ENCODE data around the gene B3GALT5. TPM values are rescaled to one million over a fixed set of nuclear protein-coding genes. Genes with fewer than 3 reads are reported as not detected.

The B3GALT5 gene
- total RNA-seq, 1 donor from 2014 or later = not detected

DNA sequence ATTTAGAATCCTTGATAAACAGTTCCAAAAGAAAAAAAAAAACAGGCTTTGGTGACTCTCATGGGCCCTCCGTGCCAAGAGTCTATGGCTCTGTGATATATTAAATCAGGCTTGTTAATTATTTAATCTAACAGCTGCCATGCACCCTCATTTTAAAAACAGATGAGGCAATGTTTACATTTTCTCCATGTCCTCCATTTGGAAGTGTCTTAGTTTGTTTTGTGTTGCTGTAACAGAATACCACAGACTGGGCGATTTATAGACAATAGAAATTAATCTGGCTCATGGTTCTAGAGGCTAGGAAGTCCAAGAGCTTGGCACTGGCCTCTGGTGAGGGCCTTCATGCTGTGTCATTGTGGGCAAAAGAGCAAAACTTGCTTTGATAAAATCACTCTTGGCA, 58.0 kb downstream of the B3GALT5 start:
- no peaks in the 10 kb centered on the region for H3K4me1 Mint-ChIP-seq (ENCODE audit: low read depth)
- TF ChIP-seq, protein P1, sequence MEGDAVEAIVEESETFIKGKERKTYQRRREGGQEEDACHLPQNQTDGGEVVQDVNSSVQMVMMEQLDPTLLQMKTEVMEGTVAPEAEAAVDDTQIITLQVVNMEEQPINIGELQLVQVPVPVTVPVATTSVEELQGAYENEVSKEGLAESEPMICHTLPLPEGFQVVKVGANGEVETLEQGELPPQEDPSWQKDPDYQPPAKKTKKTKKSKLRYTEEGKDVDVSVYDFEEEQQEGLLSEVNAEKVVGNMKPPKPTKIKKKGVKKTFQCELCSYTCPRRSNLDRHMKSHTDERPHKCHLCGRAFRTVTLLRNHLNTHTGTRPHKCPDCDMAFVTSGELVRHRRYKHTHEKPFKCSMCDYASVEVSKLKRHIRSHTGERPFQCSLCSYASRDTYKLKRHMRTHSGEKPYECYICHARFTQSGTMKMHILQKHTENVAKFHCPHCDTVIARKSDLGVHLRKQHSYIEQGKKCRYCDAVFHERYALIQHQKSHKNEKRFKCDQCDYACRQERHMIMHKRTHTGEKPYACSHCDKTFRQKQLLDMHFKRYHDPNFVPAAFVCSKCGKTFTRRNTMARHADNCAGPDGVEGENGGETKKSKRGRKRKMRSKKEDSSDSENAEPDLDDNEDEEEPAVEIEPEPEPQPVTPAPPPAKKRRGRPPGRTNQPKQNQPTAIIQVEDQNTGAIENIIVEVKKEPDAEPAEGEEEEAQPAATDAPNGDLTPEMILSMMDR (IDR thresholded peaks at IDR 0.05) = no peak
- no peaks in the 10 kb centered on the region for H3K36me3 Mint-ChIP-seq (ENCODE audit: low read depth)
- no peak overlapping the region for H3K4me3 Mint-ChIP-seq (ENCODE audit: unreplicated experiment)
- DNase-seq (ENCODE audit: low spot score) = no peak
- no peaks in the 10 kb centered on the region for H3K27me3 Mint-ChIP-seq (ENCODE audit: low read depth)
- H3K9me3 Mint-ChIP-seq (ENCODE audit: low read depth) = no peaks in the 10 kb centered on the region
- no peak overlapping the region for H3K27ac Mint-ChIP-seq (ENCODE audit: unreplicated experiment)

DNA sequence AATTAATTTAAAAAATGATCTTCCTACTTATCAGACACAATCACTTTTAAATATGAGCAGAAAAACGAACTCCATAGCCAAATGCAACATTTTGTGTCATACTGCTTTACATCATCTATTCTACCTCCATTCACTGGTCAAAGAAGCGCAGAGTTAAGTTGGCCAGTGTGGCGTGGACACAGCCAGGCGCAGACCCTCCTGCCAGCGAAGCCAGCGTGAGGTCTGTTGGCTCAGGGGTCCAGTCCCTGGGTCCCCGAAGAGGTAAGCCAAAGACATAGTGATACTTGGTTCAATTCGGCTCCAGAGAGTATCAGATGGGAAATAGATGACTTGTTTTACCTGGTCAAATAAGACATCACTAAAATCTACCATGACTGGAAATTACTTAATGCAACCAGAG, 59.2 kb downstream of the B3GALT5 start:
- Mint-ChIP-seq H3K9me3 (ENCODE audit: low read depth) (no peaks in the 10 kb centered on the region), H3K36me3 (ENCODE audit: low read depth) (no peaks in the 10 kb centered on the region), H3K4me1 (ENCODE audit: low read depth) (no peaks in the 10 kb centered on the region), H3K4me3 (ENCODE audit: unreplicated experiment) (no peak overlapping the region), H3K27me3 (ENCODE audit: low read depth) (no peaks in the 10 kb centered on the region), H3K27ac (ENCODE audit: unreplicated experiment) (no peak overlapping the region)
- TF ChIP-seq, protein P1 (IDR thresholded peaks at IDR 0.05) = no peak
- DNase-seq (ENCODE audit: low spot score) = no peak

DNA sequence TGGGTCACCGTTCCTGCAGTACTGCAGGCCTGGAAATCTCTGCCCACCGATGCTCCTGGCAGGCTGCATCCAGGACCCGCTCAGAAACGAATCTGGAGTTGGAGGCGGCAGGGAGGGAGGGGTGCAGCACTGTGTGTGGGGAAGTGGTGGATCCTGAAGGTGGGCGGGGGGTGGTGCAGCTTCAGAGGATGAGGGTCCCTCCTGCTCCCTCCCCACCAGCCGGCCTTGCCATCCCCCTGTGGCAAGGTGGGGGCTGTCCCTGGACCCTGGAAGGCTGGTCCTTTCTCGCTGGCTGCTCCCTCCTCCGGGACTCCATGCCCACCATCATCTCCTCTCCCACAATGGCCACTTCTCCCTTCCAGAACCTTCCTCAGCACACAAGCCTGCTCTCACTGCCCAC, 60.4 kb downstream of the B3GALT5 start:
- TF ChIP-seq, protein P1 (IDR thresholded peaks at IDR 0.05) = no peak
- H3K4me1 Mint-ChIP-seq (ENCODE audit: low read depth) = no peaks in the 10 kb centered on the region
- H3K4me3 Mint-ChIP-seq (ENCODE audit: unreplicated experiment) = no peak overlapping the region
- no peaks in the 10 kb centered on the region for H3K9me3 Mint-ChIP-seq (ENCODE audit: low read depth)
- H3K36me3 Mint-ChIP-seq (ENCODE audit: low read depth) = no peaks in the 10 kb centered on the region
- no peaks in the 10 kb centered on the region for H3K27me3 Mint-ChIP-seq (ENCODE audit: low read depth)
- no peak overlapping the region for H3K27ac Mint-ChIP-seq (ENCODE audit: unreplicated experiment)
- DNase-seq (ENCODE audit: low spot score) = no peak

DNA sequence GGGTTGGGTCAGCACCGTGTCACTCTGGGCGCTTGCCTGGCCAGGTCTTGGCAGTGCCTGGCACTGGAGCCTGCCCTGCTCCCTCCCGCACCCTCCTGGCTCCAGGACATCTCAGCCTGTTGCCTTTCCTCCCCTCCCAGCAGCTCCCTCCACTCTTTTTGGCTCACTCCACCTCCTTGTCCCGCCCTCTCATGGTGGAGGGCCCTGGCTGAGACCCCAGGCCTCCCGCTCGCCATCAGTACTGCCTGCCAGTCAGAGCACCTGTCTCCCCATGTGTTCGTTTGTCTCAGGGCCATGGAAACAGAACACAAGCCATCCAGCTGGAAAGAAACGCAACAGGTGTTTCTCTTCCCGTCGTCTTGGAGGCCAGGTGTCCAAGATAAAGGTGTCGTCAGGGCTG, 61.0 kb downstream of the B3GALT5 start:
- H3K4me1 Mint-ChIP-seq (ENCODE audit: low read depth) = no peaks in the 10 kb centered on the region
- H3K9me3 Mint-ChIP-seq (ENCODE audit: low read depth) = peaks cover 4% of the 10 kb centered on the region
- TF ChIP-seq, protein P1 (IDR thresholded peaks at IDR 0.05) = no peak
- H3K27ac Mint-ChIP-seq (ENCODE audit: unreplicated experiment) = no peak overlapping the region
- DNase-seq (ENCODE audit: low spot score) = no peak
- no peak overlapping the region for H3K4me3 Mint-ChIP-seq (ENCODE audit: unreplicated experiment)
- H3K27me3 Mint-ChIP-seq (ENCODE audit: low read depth) = no peaks in the 10 kb centered on the region
- H3K36me3 Mint-ChIP-seq (ENCODE audit: low read depth) = no peaks in the 10 kb centered on the region

DNA sequence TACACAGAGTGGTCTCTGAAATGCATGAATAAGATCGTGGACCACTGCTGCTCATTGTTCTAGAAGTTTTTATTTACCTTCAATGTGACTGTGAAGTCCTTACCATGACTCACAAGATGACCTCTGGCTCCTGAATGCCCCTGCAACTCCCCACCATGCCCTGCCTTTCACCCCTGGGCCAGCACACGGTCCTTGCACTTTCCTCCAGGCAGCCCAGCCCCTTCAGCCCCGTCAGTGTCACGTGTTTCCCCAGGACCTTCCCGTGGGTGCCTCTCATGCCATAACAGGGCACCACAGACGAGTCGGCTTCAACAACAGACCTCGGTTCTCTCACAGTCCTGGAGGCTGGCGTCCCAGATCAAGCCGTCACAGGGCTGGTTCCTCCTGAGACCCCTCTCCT, 62.1 kb downstream of the B3GALT5 start:
- DNase-seq (ENCODE audit: low spot score) = no peak
- no peaks in the 10 kb centered on the region for H3K36me3 Mint-ChIP-seq (ENCODE audit: low read depth)
- peaks cover 5% of the 10 kb centered on the region for H3K9me3 Mint-ChIP-seq (ENCODE audit: low read depth)
- no peak overlapping the region for H3K4me3 Mint-ChIP-seq (ENCODE audit: unreplicated experiment)
- H3K4me1 Mint-ChIP-seq (ENCODE audit: low read depth) = no peaks in the 10 kb centered on the region
- no peaks in the 10 kb centered on the region for H3K27me3 Mint-ChIP-seq (ENCODE audit: low read depth)
- no peak overlapping the region for H3K27ac Mint-ChIP-seq (ENCODE audit: unreplicated experiment)
- TF ChIP-seq, protein P1 (IDR thresholded peaks at IDR 0.05) = no peak
